ENCODE data around the gene TGM4.

DNA sequence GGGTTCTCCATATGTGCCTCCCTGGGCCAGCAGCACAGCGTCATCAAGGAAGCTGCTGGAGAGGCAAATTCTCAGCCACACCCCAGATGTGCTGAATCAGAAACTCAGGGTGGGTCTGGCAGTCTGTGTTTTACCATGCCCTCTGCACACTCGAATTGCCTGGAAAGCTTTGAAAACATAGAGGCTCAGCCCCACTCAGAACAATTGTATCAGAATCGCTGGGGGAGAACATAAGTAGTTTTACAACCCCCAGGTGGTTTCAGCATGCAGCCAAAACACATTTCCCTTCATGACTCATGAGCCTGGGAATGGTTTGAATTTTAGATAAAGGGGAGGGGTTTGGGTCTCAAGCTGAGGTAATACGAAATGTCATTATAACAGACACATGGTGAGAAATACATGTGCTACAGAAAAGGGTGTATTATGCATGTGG lies 9.6 kb downstream of the TGM4 start:
- TF ChIP-seq POLR2A (IDR thresholded peaks at IDR 0.05): no peak
- TF ChIP-seq, protein P1, sequence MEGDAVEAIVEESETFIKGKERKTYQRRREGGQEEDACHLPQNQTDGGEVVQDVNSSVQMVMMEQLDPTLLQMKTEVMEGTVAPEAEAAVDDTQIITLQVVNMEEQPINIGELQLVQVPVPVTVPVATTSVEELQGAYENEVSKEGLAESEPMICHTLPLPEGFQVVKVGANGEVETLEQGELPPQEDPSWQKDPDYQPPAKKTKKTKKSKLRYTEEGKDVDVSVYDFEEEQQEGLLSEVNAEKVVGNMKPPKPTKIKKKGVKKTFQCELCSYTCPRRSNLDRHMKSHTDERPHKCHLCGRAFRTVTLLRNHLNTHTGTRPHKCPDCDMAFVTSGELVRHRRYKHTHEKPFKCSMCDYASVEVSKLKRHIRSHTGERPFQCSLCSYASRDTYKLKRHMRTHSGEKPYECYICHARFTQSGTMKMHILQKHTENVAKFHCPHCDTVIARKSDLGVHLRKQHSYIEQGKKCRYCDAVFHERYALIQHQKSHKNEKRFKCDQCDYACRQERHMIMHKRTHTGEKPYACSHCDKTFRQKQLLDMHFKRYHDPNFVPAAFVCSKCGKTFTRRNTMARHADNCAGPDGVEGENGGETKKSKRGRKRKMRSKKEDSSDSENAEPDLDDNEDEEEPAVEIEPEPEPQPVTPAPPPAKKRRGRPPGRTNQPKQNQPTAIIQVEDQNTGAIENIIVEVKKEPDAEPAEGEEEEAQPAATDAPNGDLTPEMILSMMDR (IDR thresholded peaks at IDR 0.05): no peak

All from lower leg skin (tissue), 3 donors.